ENCODE data around the gene TSSK6. TPM values are rescaled to one million over a fixed set of nuclear protein-coding genes. Genes with fewer than 3 reads are reported as not detected.

TSSK6 gene
- total and polyA plus RNA-seq, 2 of the 4 experiments (the other 2 are of a cell fraction), result 1.3 to 2.2 TPM

GRCh38 chr19:19513682-19514081, 1.7 kb downstream of the TSSK6 start:
- intact Hi-C loops (cut with micrococcal nuclease), result no loop called here
- no peak overlapping the region for H3K4me3 ChIP-seq (ENCODE audit: insufficient read depth, low read depth, low read length)
- peaks cover 5% of the 10 kb centered on the region; the same call in 1 of the 2 replicates for H3K9me1 ChIP-seq (ENCODE audit: insufficient read depth, low read length)

More at GRCh38 chr19:19513682-19514081, 1.7 kb downstream of the TSSK6 start:
- Histone ChIP-seq H3K14ac (replicated peaks; ENCODE audit: low read depth, low read length) (no peak overlapping the region), H3K27ac (ENCODE audit: insufficient read depth, low read length) (no peak overlapping the region), H3K4me1 (ENCODE audit: control insufficient read depth, insufficient read depth, low read length) (peaks cover 5% of the 10 kb centered on the region; the same call in 1 of the 2 replicates), H2AK9ac (replicated peaks; ENCODE audit: low read depth, low read length, poor library complexity) (no peak overlapping the region), H3K9me3 (ENCODE audit: control insufficient read depth, insufficient read depth, low read length) (0 out of 2 replicates have a peak, but pooled peaks cover 3% of the 10 kb centered on the region), H3K79me1 (ENCODE audit: low read depth in 1 of 2, low read length in 2 of 2) (peaks cover 10 to 38% of the 10 kb centered on the region in 2 experiments), H3K4ac (ENCODE audit: low read depth, low read length) (no peak overlapping the region), H3K9ac (ENCODE audit: low read depth, low read length) (no peak overlapping the region), H2AFZ (replicated peaks; ENCODE audit: low read length, poor library complexity) (no peak overlapping the region), H2AK5ac (ENCODE audit: low read depth, low read length) (no peak overlapping the region), H2BK20ac (ENCODE audit: low read depth, low read length) (no peak overlapping the region), H3K56ac (ENCODE audit: extremely low read depth, insufficient read depth, low read length) (no peak overlapping the region), H3K27me3 (ENCODE audit: control insufficient read depth, insufficient read depth, low read length) (no peaks in the 10 kb centered on the region), H4K8ac (ENCODE audit: low read depth in 2 of 2, low read length in 2 of 2) (no peak overlapping the region), H3K23ac (ENCODE audit: low read depth, low read length) (no peak overlapping the region), H3K36me3 (ENCODE audit: control insufficient read depth, insufficient read depth, low read length) (no peaks in the 10 kb centered on the region), H3K4me2 (ENCODE audit: low read depth, low read length) (no peak overlapping the region), H4K20me1 (ENCODE audit: insufficient read depth, low read length) (no peaks in the 10 kb centered on the region), H4K91ac (ENCODE audit: insufficient read depth, low read depth, low read length) (no peak overlapping the region), H2BK5ac (ENCODE audit: low read depth, low read length, poor library complexity, severe bottlenecking) (no peak overlapping the region), H4K5ac (ENCODE audit: low read depth, low read length) (no peak overlapping the region), H2BK120ac (ENCODE audit: low read depth, low read length) (no peak overlapping the region), H3K18ac (ENCODE audit: low read depth, low read length) (no peak overlapping the region), H2BK15ac (ENCODE audit: low read depth, low read length) (no peak overlapping the region)
- 96% methylated on average over 8 of the region's 17 CpGs; no CpG with 5 or more reads in 1 of the 2 experiments for WGBS, 2 experiments (ENCODE audit: extremely low coverage in 2 of 2, insufficient read length in 1 of 2)
- dilution Hi-C loops (cut with HindIII; ENCODE audit: low sequenced_read_pairs, unreplicated experiment), result no loop called here
- DNase-seq (no peak), ATAC-seq (ENCODE audit: low read depth) (no peak)
- CTCF ChIA-PET, result no interaction called here
- in situ Hi-C loops (cut with MboI; ENCODE audit: low sequenced_read_pairs), result no loop called here
- BruUV-seq (replicated peaks), result no TSS peak
- no peak for TF ChIP-seq MXI1 (IDR thresholded peaks at IDR 0.05; ENCODE audit: borderline replicate concordance, low read depth, low read length)
- no peak for TF ChIP-seq MAFK (IDR thresholded peaks at IDR 0.05; ENCODE audit: low read depth, low read length)
- TF ChIP-seq CHD1 (IDR thresholded peaks at IDR 0.05; ENCODE audit: low read depth, low read length), result no peak
- no peak for TF ChIP-seq RAD21 (IDR thresholded peaks at IDR 0.05; ENCODE audit: low read length)
- no peak for TF ChIP-seq USF2 (IDR thresholded peaks at IDR 0.05; ENCODE audit: low read depth, low read length)
- TF ChIP-seq CEBPB (IDR thresholded peaks at IDR 0.05; ENCODE audit: low read depth, low read length), result no peak
- TF ChIP-seq MAZ (IDR thresholded peaks at IDR 0.05; ENCODE audit: borderline replicate concordance, low read depth, low read length), result no peak
- no peak for TF ChIP-seq RCOR1 (IDR thresholded peaks at IDR 0.05; ENCODE audit: insufficient replicate concordance, low read length)
- POLR2A ChIA-PET (ENCODE audit: unreplicated experiment), result no interaction called here

Measured in IMR-90 (cell line).